HepG2 (cell line): ENCODE data around the gene RHBDD3. TPM values are rescaled to one million over a fixed set of nuclear protein-coding genes. Genes with fewer than 3 reads are reported as not detected.

ENCODE experiments used
- ATAC-seq: fragments of 200-7000 bp; cut with Tn5 transposase; 3 replicates; pipeline ENCODE4 v1.9.1; 2020; ENCODE audit warnings: mild to moderate bottlenecking, moderate library complexity
- BruUV-seq: library from RNA; stranded (reverse); fragments of 400-500 nt; replicated peaks from 2 replicates; lab custom pipeline; 2021; lab: Mats Ljungman, UMichigan
- CTCF ChIA-PET: fragments of 300-600 bp; formaldehyde crosslinking; extraction: SDS; loops from one replicate; lab custom pipeline; 2021; ENCODE audit warnings: low total read pairs, inconsistent platforms, low intra/inter-chr PET ratio; lab: Yijun Ruan, JAX
- POLR2A ChIA-PET: fragments of 350-600 bp; sonication (Branson Sonifier 250); formaldehyde crosslinking; loops from one replicate; lab custom pipeline; 2020; ENCODE audit warnings: antibody characterized with exemption, inconsistent platforms; lab: Yijun Ruan, JAX
- DNase-seq: peaks from one replicate; pipeline ENCODE4 v3.0.0-alpha.2; 2015; ENCODE audit warnings: low spot score
- FAIRE-seq: peaks from 3 replicates; lab custom pipeline; 2011; peaks lifted over from hg19 to GRCh38; lab: Jason Lieb, UNC
- H2AFZ ChIP-seq: one replicate; pipeline ENCODE4 v1.6.1; 2011; ENCODE audit warnings: low read length, inconsistent platforms
- H3K27ac ChIP-seq: fragments of 300-600 bp; 3 replicates; pipeline ENCODE4 v1.8.0; 2011; ENCODE audit warnings: mixed run types, mild to moderate bottlenecking, mixed read lengths, low read length, inconsistent platforms; ENCODE audit not compliant: insufficient read depth; ENCODE audit errors: extremely low read length
- H3K27me3 ChIP-seq, 2 experiments: fragments of 200-600 bp in 1 of 2; 2 replicates in 1 of 2; 3 replicates in 1 of 2; pipeline versions ENCODE4 v1.6.0 to v1.8.0; 2011; ENCODE audit warnings: low read length in 2 of 2, mild to moderate bottlenecking in 2 of 2, moderate library complexity in 2 of 2, inconsistent platforms in 1 of 2; ENCODE audit not compliant: insufficient read depth in 2 of 2, control insufficient read depth in 1 of 2
- H3K36me3 ChIP-seq, 2 experiments: fragments of 200-600 bp in 1 of 2; replicated peaks in 1 of 2; 2 replicates in 1 of 2; 3 replicates in 1 of 2; pipeline versions ENCODE4 v1.5.1 to v1.8.0; 2011; ENCODE audit warnings: low read length in 2 of 2, inconsistent platforms in 1 of 2; ENCODE audit not compliant: insufficient read depth in 2 of 2, control insufficient read depth in 1 of 2
- H3K4me1 ChIP-seq: 2 replicates; pipeline ENCODE4 v1.5.1; 2012; ENCODE audit warnings: low read length, inconsistent platforms; ENCODE audit not compliant: insufficient read depth
- H3K4me2 ChIP-seq: 2 replicates; pipeline ENCODE4 v1.6.0; 2011; ENCODE audit warnings: low read depth, low read length, inconsistent platforms
- H3K4me3 ChIP-seq, 3 experiments: fragments of 200-600 bp in 1 of 3; sonication (generic), shearing (Covaris generic) in 1 of 3; replicated peaks in 1 of 3; 2 replicates each; pipeline ENCODE4 v1.5.1; 2011 to 2016; ENCODE audit warnings: low read length in 3 of 3, inconsistent platforms in 2 of 3, low read depth in 2 of 3, mild to moderate bottlenecking in 2 of 3, control low read depth in 1 of 3, mixed read lengths in 1 of 3; ENCODE audit not compliant: insufficient read depth in 1 of 3
- H3K79me2 ChIP-seq: one replicate; pipeline ENCODE4 v1.6.1; 2011; ENCODE audit warnings: low read length, inconsistent platforms; ENCODE audit not compliant: insufficient read depth
- H3K9ac ChIP-seq: 2 replicates; pipeline ENCODE4 v1.6.0; 2011; ENCODE audit warnings: mild to moderate bottlenecking, low read depth, low read length, inconsistent platforms; ENCODE audit not compliant: insufficient read depth
- H3K9me3 ChIP-seq: 2 replicates; pipeline ENCODE4 v1.5.1; 2012; ENCODE audit warnings: mild to moderate bottlenecking, low read length
- H4K20me1 ChIP-seq: 2 replicates; pipeline ENCODE4 v1.6.0; 2011; ENCODE audit warnings: inconsistent platforms, mild to moderate bottlenecking, low read length, moderate library complexity; ENCODE audit not compliant: insufficient read depth
- AHR ChIP-seq: IDR thresholded peaks from 2 replicates; pipeline ENCODE4 v1.6.1; 2018; ENCODE audit warnings: missing genetic modification reagents, missing compliant biosample characterization
- AKAP8 ChIP-seq: sonication (generic); formaldehyde crosslinking; IDR thresholded peaks from 2 replicates; pipeline ENCODE4 v1.5.1; 2020; ENCODE audit warnings: mild to moderate bottlenecking, missing genetic modification reagents
- BRCA1 ChIP-seq: sonication (generic); formaldehyde crosslinking; IDR thresholded peaks from 2 replicates; pipeline ENCODE4 v1.4.0; 2020; ENCODE audit warnings: missing genetic modification reagents
- FIP1L1 ChIP-seq: fragments of 200-400 bp; formaldehyde crosslinking; IDR thresholded peaks from 2 replicates; pipeline ENCODE4 v1.6.1; 2018; ENCODE audit warnings: low read depth, mild to moderate bottlenecking, low read length, moderate library complexity, borderline replicate concordance; ENCODE audit not compliant: insufficient read depth
- FOXO4 ChIP-seq: sonication (generic); formaldehyde crosslinking; conservative IDR thresholded peaks from 2 replicates; pipeline ENCODE4 v1.8.1; 2023; ENCODE audit warnings: missing genetic modification reagents
- HNRNPK ChIP-seq: fragments of 200-400 bp; formaldehyde crosslinking; IDR thresholded peaks from 2 replicates; pipeline ENCODE4 v1.6.1; 2018; ENCODE audit warnings: low read length, low read depth, moderate library complexity, mild to moderate bottlenecking; ENCODE audit not compliant: poor library complexity, severe bottlenecking
- KIAA2018 ChIP-seq: sonication (generic); formaldehyde crosslinking; IDR thresholded peaks from 2 replicates; pipeline ENCODE4 v1.5.0; 2020; ENCODE audit warnings: mild to moderate bottlenecking, missing genetic modification reagents, borderline replicate concordance
- KLF13 ChIP-seq: sonication (generic); formaldehyde crosslinking; IDR thresholded peaks from 2 replicates; pipeline ENCODE4 v1.4.0; 2020; ENCODE audit warnings: mild to moderate bottlenecking, missing genetic modification reagents
- RFXANK ChIP-seq: IDR thresholded peaks from 2 replicates; pipeline ENCODE4 v1.6.1; 2016
- TBX2 ChIP-seq: sonication (generic); formaldehyde crosslinking; IDR thresholded peaks from 2 replicates; pipeline ENCODE4 v1.5.0; 2020; ENCODE audit warnings: missing genetic modification reagents, mild to moderate bottlenecking, borderline replicate concordance
- TEAD3 ChIP-seq: optimal IDR thresholded peaks from 2 replicates; pipeline ENCODE3; 2016; ENCODE audit warnings: borderline replicate concordance
- ZNF17 ChIP-seq: sonication (generic); formaldehyde crosslinking; IDR thresholded peaks from 2 replicates; pipeline ENCODE4 v1.5.0; 2020; ENCODE audit warnings: mild to moderate bottlenecking, missing genetic modification reagents
- ZNF768 ChIP-seq: sonication (generic); formaldehyde crosslinking; IDR thresholded peaks from 2 replicates; pipeline ENCODE4 v1.4.0; 2020; ENCODE audit warnings: missing genetic modification reagents
- ZNF775 ChIP-seq: sonication (generic); formaldehyde crosslinking; IDR thresholded peaks from 2 replicates; pipeline ENCODE4 v1.4.0; 2020; ENCODE audit warnings: missing genetic modification reagents, mild to moderate bottlenecking, moderate library complexity, borderline replicate concordance
- ZNF782 ChIP-seq: sonication (generic); formaldehyde crosslinking; IDR thresholded peaks from 2 replicates; pipeline ENCODE4 v1.4.0; 2020; ENCODE audit warnings: missing genetic modification reagents, mild to moderate bottlenecking, borderline replicate concordance
- WGBS: methylation state at CpG from one replicate; pipeline ENCODE4 v1.1.6; 2017; ENCODE audit warnings: low lambda C conversion rate; 5-methylcytosine and 5-hydroxymethylcytosine counted together
- in situ Hi-C: cut with HindIII; loops from 2 replicates; pipeline ENCODE4 v1.10.0; 2017; ENCODE audit warnings: low pct_unique_long_range_greater_than_20kb; ENCODE audit not compliant: extremely low pct_ligation_motif_present
- intact Hi-C: fragments of 100-400 bp; cut with micrococcal nuclease; formaldehyde crosslinking; loops from one replicate; pipeline ENCODE4 v1.10.0; 2022; ENCODE audit not compliant: unreplicated experiment
- polyA plus RNA-seq, 8 experiments: library from polyadenylated mRNA; depleted of rRNA in 3 of 8; stranded (reverse) in 7 of 8; unstranded in 1 of 8; fragments of >200 nt; fragmentation: Illumina TruSeq in 4 of 8; extraction: Trizol in 4 of 8; gene quantifications; 2 replicates each; pipeline versions ENCODE4 v1.2.1 to v1.2.3, GENCODE V29; 2011 to 2016; ENCODE audit warnings: low read depth in 4 of 8, missing spikeins in 1 of 8, mixed read lengths in 1 of 8; ENCODE audit not compliant: insufficient read depth in 1 of 8
- total RNA-seq, 5 experiments: library from RNA; depleted of rRNA; stranded (reverse); fragments of >200 nt; fragmentation: Illumina TruSeq; extraction: Trizol; gene quantifications; 2 replicates each; pipeline ENCODE4 v1.2.3, GENCODE V29; 2016; ENCODE audit warnings: low read depth in 1 of 5

The RHBDD3 gene
- total and polyA plus RNA-seq, 2 of the 13 experiments (the other 11 are each of a cell fraction or from before 2014, with no cell fraction given): 12.1 to 26.7 TPM

GRCh38 chr22:29215012-29215860 is 52.5 kb downstream of the RHBDD3 start:
- peaks cover 27% of the 10 kb centered on the region for H3K4me1 ChIP-seq
- H2AFZ ChIP-seq: no peak overlapping the region
- H4K20me1 ChIP-seq: no peaks in the 10 kb centered on the region
- no peaks in the 10 kb centered on the region for H3K36me3 ChIP-seq
- ChIA-PET POLR2A (no interaction called here), CTCF (no interaction called here)
- peaks cover 0 to 11% of the 10 kb centered on the region in 2 experiments; a peak in 3 of 5 replicates for H3K27me3 ChIP-seq
- H3K9me3 ChIP-seq: no peaks in the 10 kb centered on the region
- no peaks in the 10 kb centered on the region for H3K79me2 ChIP-seq
- H3K9ac ChIP-seq: no peak overlapping the region
- intact Hi-C loops: no loop called here
- BruUV-seq: no TSS peak
- no peak for ATAC-seq
- no peak for FAIRE-seq
- 50% methylated on average over 2 of the region's 14 CpGs for WGBS
- in situ Hi-C loops: no loop called here
- H3K27ac ChIP-seq: no peak overlapping the region
- no peak for DNase-seq
- H3K4me3 ChIP-seq: no peak overlapping the region
- no peak overlapping the region for H3K4me2 ChIP-seq
- TF ChIP-seq AKAP8 (CRISPR knock-in tag): no peak
- no peak for TF ChIP-seq TBX2
- no peak for TF ChIP-seq KIAA2018 (CRISPR knock-in tag)
- TF ChIP-seq FIP1L1: no peak
- TF ChIP-seq TEAD3 (CRISPR knock-in tag): no peak
- no peak for TF ChIP-seq ZNF17 (CRISPR knock-in tag)
- TF ChIP-seq KLF13 (CRISPR knock-in tag): no peak
- no peak for TF ChIP-seq ZNF782
- no peak for TF ChIP-seq RFXANK (CRISPR knock-in tag)
- no peak for TF ChIP-seq FOXO4 (CRISPR knock-in tag)
- no peak for TF ChIP-seq ZNF768 (CRISPR knock-in tag)
- no peak for TF ChIP-seq HNRNPK
- TF ChIP-seq BRCA1: no peak
- no peak for TF ChIP-seq ZNF775 (CRISPR knock-in tag)
- no peak for TF ChIP-seq AHR (CRISPR knock-in tag)
